Activated CD4-positive, alpha-beta T cell treated with anti-CD3 and anti-CD28 coated beads for 48 hours (primary cell): ENCODE measurements around the gene APBB2.
"Not testable (repeated sequence)": the region's sequence is repeated elsewhere in the genome, so short reads cannot be mapped to it uniquely, and the experiment has no call there.

Source experiments
- DNase-seq: peaks from one replicate; pipeline ENCODE4 v3.0.0-alpha.2; 2020

Gene APBB2

DNA sequence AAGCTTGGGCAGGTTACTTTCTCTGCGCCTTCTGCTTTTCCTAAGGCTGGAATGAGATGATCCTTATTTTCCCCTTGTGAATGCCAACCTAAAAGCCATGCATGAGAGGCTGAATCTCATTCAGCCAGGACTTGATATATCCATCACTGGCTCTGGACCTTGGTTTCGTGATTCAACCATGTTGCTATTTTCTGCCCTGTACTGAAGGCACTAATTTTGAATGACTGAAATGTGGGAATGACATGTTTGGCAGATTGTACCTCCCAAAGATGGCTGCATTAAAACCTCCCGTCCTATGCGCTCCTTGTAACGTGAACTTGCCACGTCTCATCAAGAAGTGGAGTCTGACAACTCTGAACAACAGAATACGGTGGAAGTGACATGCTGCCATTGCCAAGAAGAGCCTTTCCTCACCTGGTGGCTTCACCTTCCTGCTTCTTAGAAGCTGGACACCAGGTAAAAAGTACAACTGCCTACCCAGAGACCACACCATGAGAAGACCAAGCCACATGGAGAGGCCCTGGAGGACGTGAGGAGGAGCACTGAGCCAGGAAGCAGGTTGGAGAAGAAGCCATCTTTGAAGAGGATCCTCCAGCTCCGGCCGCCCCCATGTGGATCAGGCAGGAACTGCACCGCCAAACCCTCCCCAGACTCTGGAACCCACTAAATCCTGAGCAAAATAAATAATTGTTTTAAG lies 290.1 kb downstream of the APBB2 start:
- peak; percentile 93 for DNase-seq

DNA sequence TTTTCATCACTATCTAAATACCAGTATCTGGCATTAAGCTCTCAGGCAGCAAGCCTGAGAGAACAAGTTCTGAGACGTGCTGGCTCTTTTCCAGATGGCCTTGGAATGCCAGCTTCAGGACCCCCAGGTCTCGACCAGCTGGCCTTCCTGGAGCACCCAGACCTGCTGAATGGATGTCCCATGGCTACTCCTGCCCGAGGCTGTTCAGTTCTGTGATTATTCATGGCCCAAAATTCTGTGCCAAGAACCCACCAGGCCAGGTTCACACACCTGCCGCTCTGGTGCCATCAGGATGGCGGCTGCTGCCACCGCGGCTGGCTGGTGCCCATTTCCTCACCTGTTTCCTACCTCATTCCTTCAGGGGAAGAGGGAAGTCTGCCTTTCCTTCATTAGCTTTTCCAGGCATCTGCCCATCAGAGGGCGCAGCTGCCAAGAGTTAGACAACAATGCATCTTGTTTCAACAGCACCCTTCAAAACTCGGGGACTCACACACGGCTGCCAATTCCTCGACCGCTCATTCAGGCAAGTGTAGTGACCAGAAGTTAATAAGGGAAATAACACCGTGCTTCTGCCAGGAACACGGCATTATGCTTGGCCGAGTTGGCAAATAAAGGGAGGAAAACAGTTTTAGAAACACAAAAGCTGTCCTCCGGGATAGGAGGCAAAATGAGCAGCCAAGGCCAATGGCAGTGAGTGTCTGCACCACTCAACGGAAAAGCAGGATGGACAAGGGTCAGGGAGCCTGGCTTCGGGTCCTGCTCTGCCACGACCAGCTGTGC lies 290.8 kb downstream of the APBB2 start:
- DNase-seq = no peak

DNA sequence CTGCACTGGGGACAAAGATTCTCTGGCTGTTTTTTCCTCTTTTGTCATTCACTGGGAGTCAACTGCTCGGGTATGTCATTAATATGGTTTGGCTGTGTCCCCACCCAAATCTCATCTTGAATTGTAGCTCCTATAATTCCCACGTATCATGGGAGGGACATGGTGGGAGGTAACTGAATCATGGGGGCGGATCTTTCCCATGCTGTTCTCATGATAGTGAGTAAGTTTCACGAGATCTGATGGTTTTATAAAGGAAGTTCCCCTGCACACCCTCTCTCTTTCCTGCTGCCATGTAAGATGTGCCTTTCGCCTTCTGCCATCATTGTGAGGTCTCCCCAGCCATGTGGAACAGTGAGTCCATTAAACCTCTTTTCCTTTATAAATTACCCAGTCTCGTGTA lies 294.4 kb downstream of the APBB2 start:
- not testable (repeated sequence) for DNase-seq

DNA sequence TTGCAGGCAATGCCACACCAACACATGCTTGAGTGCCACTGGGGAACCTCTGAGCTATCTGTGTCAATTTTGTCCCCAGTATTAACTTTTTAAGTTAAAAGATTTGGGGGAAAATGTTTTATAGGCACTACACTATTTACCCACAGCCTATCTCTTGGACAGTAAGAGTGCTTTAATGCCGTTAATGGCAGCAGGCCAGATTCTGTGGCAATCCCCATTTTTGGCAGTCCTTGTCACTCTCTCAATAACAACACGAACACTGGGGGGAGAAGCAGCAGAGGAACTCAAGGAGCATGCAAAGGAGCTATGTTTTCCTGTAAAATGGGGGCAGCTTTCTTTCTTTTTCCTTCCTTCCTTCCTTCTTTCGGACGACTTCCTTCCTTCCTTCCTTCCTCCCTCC lies 296.0 kb downstream of the APBB2 start:
- no peak for DNase-seq

DNA sequence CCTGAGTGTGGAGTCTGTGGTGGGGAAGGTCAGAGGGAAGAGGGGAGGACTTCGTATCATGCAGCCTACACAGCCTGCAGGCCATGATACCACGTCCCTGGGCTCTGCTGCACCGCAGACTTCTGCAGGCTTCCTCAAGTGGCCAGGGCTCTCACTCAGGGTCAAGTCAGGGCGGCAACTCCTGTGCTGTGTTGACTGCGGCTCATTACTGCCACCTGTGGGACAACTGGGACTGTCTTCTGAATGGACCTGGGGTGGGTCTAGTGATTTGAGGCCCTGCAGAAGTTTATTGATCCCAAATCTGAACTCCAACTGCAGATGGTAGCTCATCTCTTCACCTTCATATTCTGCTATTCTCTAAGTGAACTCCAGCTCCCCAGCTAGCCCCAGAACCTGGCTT lies 297.5 kb downstream of the APBB2 start:
- DNase-seq = peak; percentile 78

DNA sequence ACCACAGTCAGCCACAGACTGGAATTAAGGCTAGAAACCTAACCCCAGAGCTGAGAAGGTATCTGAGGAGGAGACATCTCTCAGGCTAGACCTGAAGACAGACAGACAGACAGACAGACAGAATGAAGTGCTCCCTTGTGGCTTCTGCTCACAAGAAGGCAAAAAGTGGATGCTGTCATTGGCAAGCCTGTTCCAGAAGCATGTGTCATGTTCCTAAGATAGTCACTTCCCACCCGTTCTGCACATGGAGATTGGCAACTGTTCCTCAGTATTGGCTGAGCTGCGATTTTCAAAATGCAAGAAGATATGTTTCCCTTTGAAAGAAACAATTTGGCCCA lies 298.2 kb downstream of the APBB2 start:
- DNase-seq = no peak

DNA sequence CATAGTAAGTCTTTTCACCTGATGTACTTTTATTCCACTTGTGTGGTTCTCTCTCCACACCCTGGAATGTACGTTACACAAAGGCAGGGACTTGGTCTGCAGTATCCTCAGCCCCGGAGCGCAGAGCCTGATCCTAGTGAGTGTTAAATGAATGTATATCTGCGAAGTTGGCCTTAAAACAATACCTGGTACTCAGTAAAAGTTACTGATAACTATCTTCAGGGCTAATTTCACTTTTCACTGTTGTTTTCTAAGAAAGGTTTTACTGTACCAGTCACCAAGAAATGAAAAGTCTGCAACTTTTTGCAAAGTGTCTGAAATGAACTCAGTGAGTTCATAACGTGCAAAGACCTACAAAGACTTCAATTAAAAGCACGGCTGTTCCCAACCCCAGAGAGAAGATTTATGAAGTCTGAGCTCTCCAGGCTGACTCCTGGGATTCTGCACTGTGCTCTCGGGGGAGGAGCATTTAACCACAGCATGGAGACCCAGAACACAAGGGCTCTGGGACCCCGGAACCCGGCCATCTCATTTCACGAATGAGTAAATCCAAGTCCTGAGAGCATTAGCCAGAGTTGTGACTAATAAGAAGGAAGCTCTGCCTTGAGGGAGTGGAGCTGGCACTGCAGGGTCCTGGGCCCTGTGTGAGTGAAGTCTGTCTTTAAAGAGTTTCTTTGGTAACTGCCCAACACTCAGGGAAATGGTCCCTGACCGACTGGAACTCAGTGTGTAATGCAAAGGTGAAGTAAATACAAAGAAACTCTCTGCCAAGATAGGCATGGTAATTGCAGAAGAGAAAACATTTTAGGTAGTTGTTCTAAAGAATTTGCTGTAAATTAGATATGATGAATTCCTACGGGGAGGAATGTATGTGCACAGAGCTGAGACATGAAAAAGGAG lies 298.8 kb downstream of the APBB2 start:
- DNase-seq = peak; percentile 40

DNA sequence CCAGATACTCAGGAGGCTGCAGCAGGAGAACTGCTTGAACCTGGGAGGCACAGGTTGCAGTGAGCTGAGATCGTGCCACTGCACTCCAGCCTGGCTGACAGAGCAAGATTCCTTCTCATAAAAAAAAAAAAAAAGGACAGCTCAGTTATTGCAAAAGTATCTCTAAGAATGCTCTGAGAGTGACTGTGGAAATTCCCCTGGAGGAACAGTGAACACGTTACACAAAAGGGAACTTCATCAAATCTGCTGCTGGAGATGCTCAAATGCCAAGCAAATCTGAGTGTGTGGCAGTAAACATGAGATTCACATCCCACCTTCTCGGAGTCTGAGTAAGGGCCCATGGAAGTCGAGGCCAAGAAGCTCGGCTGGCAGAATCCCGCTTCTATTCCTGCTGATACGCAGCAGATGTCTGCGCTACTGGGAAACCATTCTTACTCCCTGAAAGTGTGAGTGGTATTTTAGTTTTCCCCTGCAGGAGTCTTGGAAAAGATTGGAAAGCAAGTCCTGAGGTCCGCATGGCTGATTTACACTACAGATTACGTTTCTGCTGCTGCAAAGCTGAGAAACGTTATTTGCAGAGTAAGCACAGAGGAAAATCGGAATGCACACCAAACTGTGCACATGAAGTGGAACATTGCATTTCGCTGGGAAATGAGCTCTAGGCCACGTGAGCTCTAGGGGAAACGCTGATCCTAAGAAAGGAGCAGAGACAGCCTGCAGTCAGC lies 301.7 kb downstream of the APBB2 start:
- DNase-seq = no peak

DNA sequence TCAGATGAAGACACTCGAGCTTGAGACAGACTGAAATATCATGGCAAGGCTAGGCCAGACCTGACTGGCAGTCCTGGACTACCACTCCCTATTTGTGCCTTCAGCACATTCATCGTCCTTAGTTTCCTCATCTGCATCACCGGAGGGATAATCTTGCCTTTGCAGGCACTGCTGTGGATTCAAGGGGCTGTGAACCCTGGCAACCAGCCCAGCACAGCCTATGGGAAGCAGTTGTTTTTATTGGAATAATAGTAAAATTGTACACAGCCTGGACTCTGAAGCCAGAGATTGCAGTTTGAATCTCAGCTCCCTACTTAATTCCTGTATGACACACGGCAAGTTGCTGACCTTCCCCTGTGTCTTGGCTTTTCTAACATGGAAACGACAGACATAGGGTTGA lies 303.6 kb downstream of the APBB2 start:
- DNase-seq = no peak

DNA sequence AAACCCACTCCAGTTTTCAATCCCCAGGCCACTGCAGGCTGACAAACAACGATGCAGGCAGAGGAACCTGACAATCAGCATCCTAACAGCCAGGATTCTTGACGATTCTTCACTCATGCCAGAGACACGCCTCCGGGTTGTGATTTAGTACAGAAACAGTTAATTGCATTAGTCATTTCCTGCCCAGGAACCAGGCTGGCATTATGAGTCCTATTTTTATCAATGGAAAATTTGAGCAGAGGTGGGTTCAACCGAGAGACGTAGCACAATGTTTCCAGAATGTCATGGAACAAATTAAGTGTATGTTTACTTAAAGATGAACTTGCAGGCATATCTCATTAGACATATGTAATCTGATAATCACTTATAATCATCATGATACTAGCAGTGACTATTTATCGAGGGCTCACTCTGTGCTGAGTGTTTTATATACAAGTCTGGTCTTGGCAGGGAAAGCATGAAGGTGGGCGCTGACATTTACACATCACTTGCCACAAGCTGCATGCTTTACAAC lies 304.9 kb downstream of the APBB2 start:
- DNase-seq = peak; percentile 72

DNA sequence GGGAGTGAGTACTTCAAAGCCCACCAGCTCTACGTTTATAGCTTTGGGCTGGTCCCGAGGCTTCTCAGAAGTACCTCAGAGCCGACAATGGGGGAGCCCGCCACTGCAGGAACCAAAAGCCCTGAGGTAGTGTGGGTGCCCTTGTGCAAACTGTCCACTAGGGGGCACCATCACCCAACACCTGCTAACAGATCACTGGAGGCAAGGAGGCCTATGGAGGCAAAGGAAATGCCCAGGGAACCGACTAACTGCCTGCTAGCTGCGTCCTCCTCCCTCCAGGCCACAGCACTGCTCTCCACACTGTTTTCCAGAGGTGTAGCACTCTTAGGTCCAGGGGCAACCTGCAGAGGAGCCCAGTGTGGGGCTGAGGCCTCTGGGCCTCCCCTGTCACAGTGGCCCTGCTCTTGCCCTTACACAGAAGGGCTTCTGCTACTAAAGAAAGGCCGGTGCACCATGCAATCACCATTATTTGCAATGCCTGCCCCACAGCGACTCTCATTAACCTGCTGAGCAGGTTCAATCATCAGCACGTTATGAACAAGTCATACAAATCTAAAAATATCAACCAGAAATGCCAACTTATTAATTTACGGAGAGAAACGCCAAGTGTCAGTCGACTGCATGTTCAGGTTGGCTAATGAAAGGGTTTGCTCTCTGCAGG lies 305.5 kb downstream of the APBB2 start:
- DNase-seq = peak; percentile 89

DNA sequence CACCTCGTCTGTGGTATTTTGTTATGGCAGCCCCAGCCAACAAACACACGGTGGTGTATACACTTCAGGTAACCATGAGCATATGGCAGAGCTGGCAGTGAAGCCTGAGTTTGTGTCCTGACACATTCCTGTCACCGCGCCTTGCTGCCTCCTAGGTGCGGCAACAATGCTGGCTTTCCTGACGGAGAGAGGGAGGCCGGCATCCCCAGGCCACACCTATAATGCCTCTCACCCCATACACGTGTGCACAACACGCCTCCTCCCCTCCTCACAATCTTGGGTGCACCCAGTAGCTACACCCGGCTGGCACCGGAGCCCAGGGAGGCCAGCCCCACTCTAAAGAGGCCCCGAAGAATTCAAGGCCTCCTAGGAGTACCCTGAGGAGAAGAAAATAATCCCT lies 306.0 kb downstream of the APBB2 start:
- peak; percentile 11 for DNase-seq

DNA sequence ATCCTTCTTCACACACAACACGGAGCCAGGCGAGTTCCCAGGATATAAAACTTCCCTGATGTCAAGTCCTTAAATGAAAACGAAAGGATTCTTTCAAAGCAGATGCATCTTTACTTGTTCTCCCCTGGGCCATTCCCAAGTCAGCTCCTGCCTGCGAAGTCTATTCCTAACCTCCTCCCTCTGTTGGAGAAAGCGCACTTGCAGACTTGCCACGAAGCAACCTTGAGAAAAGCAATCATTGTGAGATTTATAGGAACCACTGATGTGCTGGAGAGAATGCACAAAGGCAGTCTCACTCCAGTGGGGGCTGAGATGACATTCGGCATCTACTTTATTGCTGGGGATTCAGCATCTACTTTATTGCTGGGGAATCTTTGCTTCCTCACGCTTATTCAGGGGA lies 308.9 kb downstream of the APBB2 start:
- DNase-seq = no peak

DNA sequence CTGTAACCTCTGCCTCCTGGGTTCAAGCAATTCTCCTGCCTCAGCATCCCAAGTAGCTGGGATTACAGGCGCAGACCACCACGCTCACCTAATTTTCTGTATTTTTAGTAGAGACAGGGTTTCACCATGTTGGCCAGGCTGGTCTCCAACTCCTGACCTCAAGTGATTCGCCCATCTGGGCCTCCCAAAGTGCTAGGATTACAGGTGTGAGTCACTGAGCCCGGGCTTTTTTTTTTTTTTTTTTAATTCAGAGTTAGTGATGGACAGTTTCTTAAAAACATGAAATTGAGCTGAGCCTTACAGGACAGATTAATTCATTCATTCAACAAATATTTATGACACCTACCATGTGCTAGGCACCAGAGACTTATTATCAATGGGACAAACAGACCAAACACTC lies 313.8 kb downstream of the APBB2 start:
- not testable (repeated sequence) for DNase-seq

DNA sequence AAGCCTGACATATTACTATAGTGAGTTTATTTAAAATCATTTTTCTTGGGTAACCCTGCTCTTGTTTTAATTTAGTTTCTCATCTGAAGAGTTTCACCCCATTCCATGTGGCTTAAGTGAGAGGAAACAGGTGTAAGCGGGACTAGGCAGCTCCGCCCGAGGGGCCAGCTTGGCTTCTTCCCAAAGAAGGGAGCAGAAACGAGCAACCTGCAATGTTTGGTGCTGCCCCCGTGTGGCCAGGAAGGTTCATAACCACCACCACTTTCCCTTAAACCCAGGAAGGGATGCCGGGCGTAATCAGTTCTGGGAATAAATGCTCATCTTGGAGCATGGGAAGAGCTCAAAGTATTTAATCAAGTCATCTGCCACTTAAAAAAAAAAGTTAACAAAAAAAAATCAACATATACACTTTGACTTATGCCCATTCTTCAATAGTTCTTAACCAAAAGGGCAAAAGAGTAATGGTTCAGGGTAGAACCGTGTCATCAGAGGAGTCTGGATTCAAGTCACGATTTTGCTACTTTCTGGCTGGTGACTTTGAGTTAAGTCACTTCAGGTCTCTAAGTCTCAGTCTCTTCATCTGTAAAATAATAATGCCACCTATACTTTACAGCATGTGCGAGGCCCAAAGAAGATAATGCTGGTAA lies 316.7 kb downstream of the APBB2 start:
- DNase-seq = peak; percentile 82

DNA sequence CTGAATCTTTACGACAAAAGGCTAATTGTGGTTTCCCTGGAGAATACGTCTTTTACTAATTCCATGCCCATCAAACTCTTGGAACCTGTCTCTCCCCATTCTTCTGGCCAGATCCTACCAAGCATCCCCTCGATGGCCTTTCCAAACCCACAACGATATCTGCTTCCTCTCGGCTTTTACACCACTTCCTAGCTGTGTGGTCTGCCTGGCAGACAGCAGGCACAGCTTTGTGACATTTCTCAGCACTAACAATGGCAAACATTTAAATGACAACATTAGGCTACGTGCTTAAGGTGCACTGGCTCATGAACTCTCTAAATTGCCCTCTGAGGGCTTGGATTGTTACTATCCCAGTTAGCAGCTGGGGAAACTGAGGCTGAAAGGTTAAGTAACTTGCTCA lies 323.6 kb downstream of the APBB2 start:
- no peak for DNase-seq

DNA sequence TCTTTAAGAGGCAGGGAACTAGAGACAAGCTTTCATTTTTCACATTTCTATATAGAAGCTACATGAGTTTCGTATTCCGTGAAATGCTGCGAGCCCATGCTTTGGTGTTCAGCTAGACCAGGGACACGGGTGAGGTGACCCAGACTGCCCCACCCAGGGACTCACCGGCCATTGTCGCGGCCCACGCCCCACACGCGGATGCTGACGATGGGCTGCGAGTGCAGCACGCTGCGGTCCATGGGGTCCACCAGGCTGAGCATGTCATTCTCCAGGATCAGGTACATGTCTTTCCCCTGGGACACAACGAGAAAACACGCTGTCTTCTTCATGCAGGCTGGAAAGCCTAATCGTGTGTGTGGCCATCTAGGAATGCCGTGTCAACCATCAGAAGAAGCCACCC lies 324.1 kb downstream of the APBB2 start:
- DNase-seq = no peak

DNA sequence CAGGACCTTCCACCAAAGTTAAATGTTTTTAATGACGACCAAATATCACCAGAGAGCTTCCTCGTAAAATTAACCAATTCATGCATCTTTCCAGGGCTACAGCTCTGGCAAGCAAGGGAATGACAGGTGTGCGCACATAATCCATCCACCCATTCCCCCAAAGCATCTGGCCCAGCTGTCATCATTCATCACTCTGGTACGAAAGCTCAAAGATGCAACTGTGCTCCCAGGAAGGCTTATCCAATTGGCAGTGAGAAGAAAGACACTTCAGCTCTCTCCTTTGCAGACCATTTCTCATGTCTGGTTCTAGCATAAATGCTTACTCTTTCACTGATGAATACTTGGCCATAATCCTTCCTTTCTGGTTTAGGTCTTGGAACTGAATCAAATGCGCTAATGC lies 325.4 kb downstream of the APBB2 start:
- no peak for DNase-seq

DNA sequence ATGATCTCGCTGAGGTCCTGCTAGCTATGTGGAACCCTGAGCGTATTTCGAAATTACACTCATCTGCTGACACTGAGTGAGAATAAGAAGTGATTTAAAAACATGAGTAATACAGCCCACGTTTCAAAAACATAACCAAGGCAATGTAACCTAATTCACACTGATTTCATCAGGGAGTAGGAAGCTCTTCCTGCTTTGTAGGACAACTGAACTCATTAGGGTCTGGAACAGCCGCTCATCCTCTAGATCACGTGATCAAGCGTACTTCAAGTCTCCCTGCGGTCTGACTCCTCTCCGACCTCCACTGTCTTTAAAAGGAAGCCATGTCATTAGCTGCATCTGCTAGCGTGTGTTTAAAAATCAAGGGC lies 326.6 kb downstream of the APBB2 start:
- no peak for DNase-seq

DNA sequence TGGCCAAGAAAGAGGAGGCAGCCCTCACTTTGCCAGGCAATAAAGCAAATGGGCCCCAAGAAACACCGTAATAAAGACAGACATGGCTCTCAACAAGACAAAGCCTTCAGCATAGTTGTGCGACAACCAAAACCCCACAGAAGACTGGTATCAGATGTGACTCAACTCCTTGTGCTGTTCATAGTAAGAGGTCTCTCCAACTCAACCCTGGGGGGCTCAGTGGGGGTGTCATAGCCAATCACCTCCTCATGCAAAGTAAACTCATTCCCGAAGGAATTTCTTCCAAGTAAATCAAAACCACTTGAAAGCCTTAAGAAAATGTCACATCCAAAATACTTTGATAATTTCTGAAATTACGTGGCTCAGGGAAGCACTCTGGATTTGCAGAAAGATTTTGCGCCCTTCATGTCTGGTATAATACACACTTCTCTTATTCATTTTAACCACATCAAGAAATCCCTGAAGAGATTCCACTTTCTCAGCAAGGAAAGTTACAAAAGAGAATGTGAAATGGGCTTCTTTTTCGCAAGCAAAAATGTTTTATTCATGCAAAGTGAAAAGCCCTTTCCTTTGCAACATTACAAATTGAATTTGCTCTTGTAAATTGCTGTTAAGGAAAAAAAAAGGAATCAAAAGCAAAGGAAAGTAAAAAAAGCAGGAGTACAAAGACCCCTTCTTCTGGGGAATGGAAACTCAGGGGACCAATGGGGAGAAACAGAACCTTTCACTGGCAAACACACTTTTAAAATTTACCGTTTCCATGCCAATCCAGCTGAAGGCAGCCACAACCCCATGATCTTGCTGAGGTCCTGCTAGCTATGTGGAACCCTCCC lies 327.2 kb downstream of the APBB2 start:
- DNase-seq = no peak

DNA sequence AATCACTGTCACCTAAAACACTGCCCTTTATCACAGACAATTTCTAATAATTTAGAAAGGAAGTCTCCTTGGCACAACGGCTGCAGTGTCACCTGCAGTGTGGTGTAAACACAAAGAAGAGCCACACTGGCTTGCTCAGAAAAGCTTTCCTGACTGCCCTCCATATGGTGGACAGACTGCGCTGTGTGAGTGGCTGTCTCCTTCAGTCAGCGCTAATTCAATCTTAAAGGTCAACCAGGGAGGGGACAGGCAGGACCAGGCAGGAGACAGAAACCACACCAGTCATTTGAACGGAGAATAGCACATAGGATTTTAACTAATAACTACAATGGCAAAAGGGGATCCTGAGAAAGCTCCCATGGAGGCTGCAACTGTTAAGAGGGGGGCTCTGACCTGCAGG lies 332.5 kb downstream of the APBB2 start:
- no peak for DNase-seq
